ENCODE results near the gene PDZK1IP1. TPM values are rescaled to one million over a fixed set of nuclear protein-coding genes. Genes with fewer than 3 reads are reported as not detected.

The PDZK1IP1 gene
- polyA plus RNA-seq, 1 donor (not counting 4 experiments of a cell fraction or from before 2014, with no cell fraction given) = 1.5 TPM

GRCh38 chr1:47181955-47182675 is 7.7 kb downstream of the PDZK1IP1 start:
- H4K20me1 ChIP-seq (ENCODE audit: control insufficient read depth, extremely low read depth, insufficient read depth, low read length) = no peaks in the 10 kb centered on the region
- H3K27me3 ChIP-seq (ENCODE audit: control insufficient read depth, extremely low read depth, insufficient read depth, low read length) = no peaks in the 10 kb centered on the region
- no peak overlapping the region for H3K4me3 ChIP-seq (ENCODE audit: control insufficient read depth in 2 of 3, extremely low read depth in 1 of 3, insufficient read depth in 2 of 3, low read depth in 1 of 3, low read length in 3 of 3)
- FAIRE-seq = no peak
- H3K9me1 ChIP-seq (ENCODE audit: control insufficient read depth, extremely low read depth, insufficient read depth, low read length) = no peaks in the 10 kb centered on the region
- H3K4me1 ChIP-seq (ENCODE audit: control insufficient read depth, extremely low read depth, insufficient read depth, low read length) = peaks cover 7% of the 10 kb centered on the region
- TF ChIP-seq CTCF (optimal IDR thresholded peaks at IDR 0.05 in 1 of 3, IDR thresholded peaks at IDR 0.05 in 1 of 3, conservative IDR thresholded peaks at IDR 0.05 in 1 of 3; ENCODE audit: extremely low read depth in 1 of 3, insufficient read depth in 2 of 3, low read length in 3 of 3) = no peak
- TF ChIP-seq EZH2 (IDR thresholded peaks at IDR 0.05; ENCODE audit: low read length) = no peak
- DNase-seq (ENCODE audit: low read depth, low spot score) = no peak
- H2AFZ ChIP-seq (ENCODE audit: control insufficient read depth, low read length) = no peak overlapping the region
- H3K9me3 ChIP-seq (ENCODE audit: control insufficient read depth, low read depth, low read length) = no peaks in the 10 kb centered on the region
- H3K9ac ChIP-seq (ENCODE audit: control insufficient read depth, extremely low read depth, insufficient read depth, low read length) = no peak overlapping the region
- no peaks in the 10 kb centered on the region for H3K36me3 ChIP-seq (ENCODE audit: control insufficient read depth in 2 of 2, extremely low read depth in 1 of 2, insufficient read depth in 2 of 2, low read length in 2 of 2)
- H3K79me2 ChIP-seq (ENCODE audit: control insufficient read depth, insufficient read depth, low read length) = no peaks in the 10 kb centered on the region
- dilution Hi-C loops (cut with MboI; ENCODE audit: extremely low pct_ligation_motif_present, low sequenced_read_pairs) = no loop called here
- no peak overlapping the region for H3K27ac ChIP-seq (ENCODE audit: control insufficient read depth, insufficient read depth, low read length)
- H3K4me2 ChIP-seq (ENCODE audit: control insufficient read depth, extremely low read depth, insufficient read depth, low read depth, low read length) = no peak overlapping the region

- TF ChIP-seq CTCF (optimal IDR thresholded peaks at IDR 0.05 in 1 of 3, IDR thresholded peaks at IDR 0.05 in 1 of 3, conservative IDR thresholded peaks at IDR 0.05 in 1 of 3; ENCODE audit: extremely low read depth in 1 of 3, insufficient read depth in 2 of 3, low read length in 3 of 3) (no peak), EZH2 (IDR thresholded peaks at IDR 0.05; ENCODE audit: low read length) (no peak)
- H4K20me1 ChIP-seq (ENCODE audit: control insufficient read depth, extremely low read depth, insufficient read depth, low read length) = no peaks in the 10 kb centered on the region
- no peak overlapping the region for H2AFZ ChIP-seq (ENCODE audit: control insufficient read depth, low read length)
- FAIRE-seq = no peak
- H3K27me3 ChIP-seq (ENCODE audit: control insufficient read depth, extremely low read depth, insufficient read depth, low read length) = no peaks in the 10 kb centered on the region
- H3K9me1 ChIP-seq (ENCODE audit: control insufficient read depth, extremely low read depth, insufficient read depth, low read length) = no peaks in the 10 kb centered on the region
- no peak for DNase-seq (ENCODE audit: low read depth, low spot score)
- dilution Hi-C loops (cut with MboI; ENCODE audit: extremely low pct_ligation_motif_present, low sequenced_read_pairs) = no loop called here
- H3K36me3 ChIP-seq (ENCODE audit: control insufficient read depth in 2 of 2, extremely low read depth in 1 of 2, insufficient read depth in 2 of 2, low read length in 2 of 2) = no peaks in the 10 kb centered on the region
- H3K9me3 ChIP-seq (ENCODE audit: control insufficient read depth, low read depth, low read length) = no peaks in the 10 kb centered on the region
- H3K4me1 ChIP-seq (ENCODE audit: control insufficient read depth, extremely low read depth, insufficient read depth, low read length) = peaks cover 7% of the 10 kb centered on the region
- H3K27ac ChIP-seq (ENCODE audit: control insufficient read depth, insufficient read depth, low read length) = no peak overlapping the region
- H3K4me3 ChIP-seq (ENCODE audit: control insufficient read depth in 2 of 3, extremely low read depth in 1 of 3, insufficient read depth in 2 of 3, low read depth in 1 of 3, low read length in 3 of 3) = no peak overlapping the region
- H3K9ac ChIP-seq (ENCODE audit: control insufficient read depth, extremely low read depth, insufficient read depth, low read length) = no peak overlapping the region
- no peaks in the 10 kb centered on the region for H3K79me2 ChIP-seq (ENCODE audit: control insufficient read depth, insufficient read depth, low read length)
- no peak overlapping the region for H3K4me2 ChIP-seq (ENCODE audit: control insufficient read depth, extremely low read depth, insufficient read depth, low read depth, low read length)
These were observed 8.5 kb downstream of the PDZK1IP1 start for GRCh38 chr1:47181095-47181954.
